GM18498 (cell line): ENCODE results near the gene INSYN1.

ENCODE experiments used
- ATAC-seq: cut with Tn5 transposase; IDR thresholded peaks from one replicate; pipeline ENCODE4 v1.9.1; 2021; ENCODE audit warnings: mild to moderate bottlenecking, moderate library complexity; ENCODE audit not compliant: unreplicated experiment

INSYN1 gene

GRCh38 chr15:73779974-73780373 lies 26.8 kb upstream of the INSYN1 start:
- ATAC-seq, result no peak

- ATAC-seq, result no peak
Measured at GRCh38 chr15:73777741-73778140, 24.6 kb upstream of the INSYN1 start.

GRCh38 chr15:73773428-73773827 lies 20.3 kb upstream of the INSYN1 start:
- no peak for ATAC-seq

GRCh38 chr15:73771385-73772045 lies 18.4 kb upstream of the INSYN1 start:
- ATAC-seq, result no peak

- ATAC-seq, result no peak
Measured at GRCh38 chr15:73770050-73770449, 16.9 kb upstream of the INSYN1 start.

GRCh38 chr15:73767806-73768501 lies 14.8 kb upstream of the INSYN1 start:
- no peak for ATAC-seq

GRCh38 chr15:73766598-73766997 lies 13.4 kb upstream of the INSYN1 start:
- ATAC-seq, result no peak

GRCh38 chr15:73765778-73766177 lies 12.6 kb upstream of the INSYN1 start:
- ATAC-seq, result no peak

- ATAC-seq, result no peak
Measured at GRCh38 chr15:73763931-73764330, 10.8 kb upstream of the INSYN1 start.

GRCh38 chr15:73760330-73761329 lies 7.5 kb upstream of the INSYN1 start:
- no peak for ATAC-seq

- ATAC-seq, result no peak
Measured at GRCh38 chr15:73758461-73758860, 5.3 kb upstream of the INSYN1 start.

- no peak for ATAC-seq
Measured at GRCh38 chr15:73757571-73757970, 4.4 kb upstream of the INSYN1 start.

GRCh38 chr15:73756947-73757513 lies 3.9 kb upstream of the INSYN1 start:
- no peak for ATAC-seq

GRCh38 chr15:73756390-73756789 lies 3.2 kb upstream of the INSYN1 start:
- no peak for ATAC-seq

GRCh38 chr15:73755946-73756345 lies 2.8 kb upstream of the INSYN1 start:
- no peak for ATAC-seq

- no peak for ATAC-seq
Measured at GRCh38 chr15:73755481-73755880, 2.3 kb upstream of the INSYN1 start.

GRCh38 chr15:73754461-73754860 lies 1.3 kb upstream of the INSYN1 start:
- ATAC-seq, result no peak

- no peak for ATAC-seq
Measured at GRCh38 chr15:73752806-73753193, 351 bp downstream of the INSYN1 start.

GRCh38 chr15:73751899-73752805 lies 999 bp downstream of the INSYN1 start:
- ATAC-seq, result no peak

- ATAC-seq, result no peak
Measured at GRCh38 chr15:73751511-73751898, 1.6 kb downstream of the INSYN1 start.
